ENCODE data around the gene DPP6. TPM values are rescaled to one million over a fixed set of nuclear protein-coding genes. Genes with fewer than 3 reads are reported as not detected.

Gene DPP6
- total and polyA plus RNA-seq, 9 donors: 0.22 to 3.9 (median 1.3) TPM; not detected in 1

GRCh38 chr7:154484406-154484805 is 432.2 kb downstream of the DPP6 start:
- 46 to 51% (median 48%) methylated on average over 7 of the region's 7 CpGs for WGBS, 3 donors
- DNase-seq: no peak
- Histone ChIP-seq H3K4me1 (ENCODE audit: insufficient read depth) (no peaks in the 10 kb centered on the region), H3K4me3 (no peak overlapping the region), H3K36me3 (no peaks in the 10 kb centered on the region), H3K27me3 (no peaks in the 10 kb centered on the region), H3K27ac (no peak overlapping the region), H3K9me3 (no peaks in the 10 kb centered on the region)
- intact Hi-C loops (cut with DNase I): no loop called here
- TF ChIP-seq EP300 (IDR thresholded peaks at IDR 0.05) (no peak), POLR2A (IDR thresholded peaks at IDR 0.05) (no peak), CTCF (IDR thresholded peaks at IDR 0.05) (no peak)

GRCh38 chr7:154484943-154485342 is 432.7 kb downstream of the DPP6 start:
- intact Hi-C loops (cut with DNase I): no loop called here
- H3K4me3 ChIP-seq: no peak overlapping the region
- TF ChIP-seq CTCF (IDR thresholded peaks at IDR 0.05) (no peak), EP300 (IDR thresholded peaks at IDR 0.05) (no peak), POLR2A (IDR thresholded peaks at IDR 0.05) (no peak)
- no peaks in the 10 kb centered on the region for H3K4me1 ChIP-seq (ENCODE audit: insufficient read depth)
- no peaks in the 10 kb centered on the region for H3K9me3 ChIP-seq
- no peaks in the 10 kb centered on the region for H3K36me3 ChIP-seq
- no peak overlapping the region for H3K27ac ChIP-seq
- DNase-seq: no peak
- WGBS, 3 donors: 31 to 52% (median 35%) methylated on average over 4 of the region's 4 CpGs
- H3K27me3 ChIP-seq: no peaks in the 10 kb centered on the region

GRCh38 chr7:154489897-154490296 is 437.7 kb downstream of the DPP6 start:
- Histone ChIP-seq H3K36me3 (no peaks in the 10 kb centered on the region), H3K4me1 (ENCODE audit: insufficient read depth) (no peaks in the 10 kb centered on the region), H3K4me3 (no peak overlapping the region), H3K27ac (no peak overlapping the region), H3K9me3 (no peaks in the 10 kb centered on the region), H3K27me3 (no peaks in the 10 kb centered on the region)
- no peak for DNase-seq
- intact Hi-C loops (cut with DNase I): no loop called here
- 64 to 81% (median 66%) methylated on average over 4 of the region's 4 CpGs for WGBS, 3 donors
- no peak for TF ChIP-seq POLR2A (IDR thresholded peaks at IDR 0.05)
- no peak for TF ChIP-seq EP300 (IDR thresholded peaks at IDR 0.05)
- no peak for TF ChIP-seq CTCF (IDR thresholded peaks at IDR 0.05)

GRCh38 chr7:154493594-154493993 is 441.4 kb downstream of the DPP6 start:
- Histone ChIP-seq H3K9me3 (no peaks in the 10 kb centered on the region), H3K27me3 (no peaks in the 10 kb centered on the region), H3K27ac (no peak overlapping the region), H3K4me3 (no peak overlapping the region), H3K36me3 (no peaks in the 10 kb centered on the region), H3K4me1 (ENCODE audit: insufficient read depth) (no peaks in the 10 kb centered on the region)
- WGBS, 3 donors: 75 to 79% (median 77%) methylated on average over 5 of the region's 5 CpGs
- intact Hi-C loops (cut with DNase I): no loop called here
- DNase-seq: no peak
- TF ChIP-seq CTCF (IDR thresholded peaks at IDR 0.05) (no peak), POLR2A (IDR thresholded peaks at IDR 0.05) (no peak), EP300 (IDR thresholded peaks at IDR 0.05) (no peak)

GRCh38 chr7:154497751-154498150 is 445.6 kb downstream of the DPP6 start:
- Histone ChIP-seq H3K27me3 (no peaks in the 10 kb centered on the region), H3K4me3 (no peak overlapping the region), H3K9me3 (no peaks in the 10 kb centered on the region), H3K4me1 (ENCODE audit: insufficient read depth) (no peaks in the 10 kb centered on the region), H3K27ac (no peak overlapping the region), H3K36me3 (no peaks in the 10 kb centered on the region)
- 57 to 70% (median 58%) methylated on average over 4 of the region's 4 CpGs for WGBS, 3 donors
- intact Hi-C loops (cut with DNase I): no loop called here
- TF ChIP-seq EP300 (IDR thresholded peaks at IDR 0.05): no peak
- TF ChIP-seq POLR2A (IDR thresholded peaks at IDR 0.05): no peak
- TF ChIP-seq CTCF (IDR thresholded peaks at IDR 0.05): no peak
- no peak for DNase-seq

Data from ovary (tissue), 9 donors.